HEK293T (cell line): Measurements from ENCODE around the gene OR51V1.

Source experiments
- CTCF ChIA-PET: fragments of 350-600 bp; formaldehyde crosslinking; extraction: SDS; loops from one replicate; lab custom pipeline; 2021; ENCODE audit warnings: antibody characterized with exemption, inconsistent platforms; lab: Yijun Ruan, JAX
- POLR2A ChIA-PET: fragments of 350-600 bp; formaldehyde crosslinking; extraction: SDS; loops from one replicate; lab custom pipeline; 2020; ENCODE audit warnings: antibody characterized with exemption, inconsistent platforms; lab: Yijun Ruan, JAX
- DNase-seq: peaks from one replicate; pipeline ENCODE4 v3.0.0; 2012; ENCODE audit warnings: mixed read lengths; ENCODE audit errors: extremely low spot score
- ARNT ChIP-seq: fragments of 450-650 bp; IDR thresholded peaks from 2 replicates; pipeline ENCODE4 v1.6.1; 2017; ENCODE audit warnings: mild to moderate bottlenecking
- BHLHE40 ChIP-seq: fragments of 450-650 bp; IDR thresholded peaks from 2 replicates; pipeline ENCODE4 v1.6.1; 2016; ENCODE audit warnings: mild to moderate bottlenecking, moderate library complexity, borderline replicate concordance
- CTBP1 ChIP-seq: fragments of 450-650 bp; IDR thresholded peaks from 2 replicates; pipeline ENCODE4 v1.6.1; 2016; ENCODE audit warnings: borderline replicate concordance
- ELF4 ChIP-seq: fragments of 450-650 bp; IDR thresholded peaks from 2 replicates; pipeline ENCODE4 v1.6.1; 2017; ENCODE audit warnings: antibody characterized with exemption
- FOXA1 ChIP-seq: fragments of 450-650 bp; IDR thresholded peaks from 2 replicates; pipeline ENCODE4 v1.6.1; 2016; ENCODE audit warnings: mild to moderate bottlenecking
- FOXK2 ChIP-seq: fragments of 450-650 bp; IDR thresholded peaks from 2 replicates; pipeline ENCODE4 v1.6.1; 2016; ENCODE audit warnings: mild to moderate bottlenecking
- FOXM1 ChIP-seq: fragments of 450-650 bp; IDR thresholded peaks from 2 replicates; pipeline ENCODE4 v1.6.1; 2017; ENCODE audit warnings: mild to moderate bottlenecking, borderline replicate concordance
- HDGF ChIP-seq: fragments of 450-650 bp; IDR thresholded peaks from 2 replicates; pipeline ENCODE4 v1.6.1; 2017; ENCODE audit warnings: antibody characterized with exemption, borderline replicate concordance
- L3MBTL2 ChIP-seq: fragments of 450-650 bp; conservative IDR thresholded peaks from 2 replicates; pipeline ENCODE4 v1.6.1; 2016; ENCODE audit warnings: mild to moderate bottlenecking
- LEF1 ChIP-seq: fragments of 450-650 bp; IDR thresholded peaks from 2 replicates; pipeline ENCODE4 v1.6.1; 2017; ENCODE audit warnings: mild to moderate bottlenecking, borderline replicate concordance
- NFRKB ChIP-seq: fragments of 450-650 bp; IDR thresholded peaks from 2 replicates; pipeline ENCODE4 v1.6.1; 2016; ENCODE audit warnings: mild to moderate bottlenecking, moderate library complexity
- PKNOX1 ChIP-seq: fragments of 450-650 bp; IDR thresholded peaks from 2 replicates; pipeline ENCODE4 v1.6.1; 2016
- SP1 ChIP-seq: fragments of 450-650 bp; IDR thresholded peaks from 2 replicates; pipeline ENCODE4 v1.6.1; 2017
- SUZ12 ChIP-seq: fragments of 450-650 bp; IDR thresholded peaks from 2 replicates; pipeline ENCODE4 v1.6.1; 2016; ENCODE audit warnings: mild to moderate bottlenecking
- TARDBP ChIP-seq: fragments of 450-650 bp; IDR thresholded peaks from 2 replicates; pipeline ENCODE4 v1.6.1; 2016
- ZNF384 ChIP-seq: fragments of 450-650 bp; IDR thresholded peaks from 2 replicates; pipeline ENCODE4 v1.6.1; 2016

OR51V1 gene

GRCh38 chr11:5226732-5227310, 26.3 kb upstream of the OR51V1 start, which contains the start of gene HBB:
Gene HBB, minus strand, starts transcription at chr11:5227071. Its CDS starts 50 bp downstream, at chr11:5227021.
- ChIA-PET CTCF (no interaction called here), POLR2A (no interaction called here)
- TF ChIP-seq BHLHE40 (no peak), SUZ12 (no peak), FOXM1 (no peak), LEF1 (no peak)
- DNase-seq: no peak

GRCh38 chr11:5225480-5225871, 25.0 kb upstream of the OR51V1 start:
- no peak for DNase-seq

GRCh38 chr11:5224538-5225479, 24.3 kb upstream of the OR51V1 start:
- CTCF ChIA-PET: no interaction called here
- POLR2A ChIA-PET: no interaction called here
- no peak for DNase-seq
- TF ChIP-seq HDGF: no peak
- TF ChIP-seq ELF4: no peak
- no peak for TF ChIP-seq SP1
- TF ChIP-seq FOXK2: no peak
- TF ChIP-seq FOXA1: no peak
- no peak for TF ChIP-seq ZNF384
- TF ChIP-seq LEF1: no peak
- no peak for TF ChIP-seq BHLHE40

More at GRCh38 chr11:5225480-5225871, 25.0 kb upstream of the OR51V1 start:
- TF ChIP-seq LEF1: no peak
- CTCF ChIA-PET: no interaction called here
- POLR2A ChIA-PET: no interaction called here

- POLR2A ChIA-PET: no interaction called here
- DNase-seq: no peak
- CTCF ChIA-PET: no interaction called here
- no peak for TF ChIP-seq LEF1
- no peak for TF ChIP-seq TARDBP
- no peak for TF ChIP-seq BHLHE40
- no peak for TF ChIP-seq FOXM1
- TF ChIP-seq SP1: no peak
Measured at GRCh38 chr11:5223686-5224085, 23.2 kb upstream of the OR51V1 start.

GRCh38 chr11:5223146-5223545, 22.7 kb upstream of the OR51V1 start:
- CTCF ChIA-PET: no interaction called here
- TF ChIP-seq SUZ12: no peak
- TF ChIP-seq ELF4: no peak
- TF ChIP-seq BHLHE40: no peak
- no peak for TF ChIP-seq HDGF
- no peak for TF ChIP-seq ARNT
- no peak for TF ChIP-seq FOXK2
- TF ChIP-seq PKNOX1: no peak
- no peak for TF ChIP-seq NFRKB
- TF ChIP-seq CTBP1: no peak
- TF ChIP-seq FOXA1: no peak
- TF ChIP-seq FOXM1: no peak
- TF ChIP-seq TARDBP: no peak
- no peak for TF ChIP-seq ZNF384
- no peak for TF ChIP-seq L3MBTL2
- DNase-seq: no peak
- POLR2A ChIA-PET: no interaction called here

GRCh38 chr11:5210376-5210885, 9.9 kb upstream of the OR51V1 start:
- TF ChIP-seq FOXK2 (no peak), ZNF384 (no peak), NFRKB (no peak), FOXM1 (no peak), PKNOX1 (no peak), CTBP1 (no peak), L3MBTL2 (no peak), TARDBP (no peak), BHLHE40 (no peak), HDGF (no peak), LEF1 (no peak)
- DNase-seq: no peak
- ChIA-PET POLR2A (no interaction called here), CTCF (no interaction called here)

GRCh38 chr11:5204787-5205186, 4.3 kb upstream of the OR51V1 start:
- POLR2A ChIA-PET: no interaction called here
- TF ChIP-seq FOXK2 (no peak), TARDBP (no peak), ARNT (no peak), ZNF384 (no peak)
- DNase-seq: peak; percentile 15
- CTCF ChIA-PET: no interaction called here
